SU-DHL-6 (cell line): ENCODE results near the gene TOR1A.

Source experiments
- CTCF ChIP-seq: fragments of 200-600 bp; sonication (generic); IDR thresholded peaks from one replicate; pipeline ENCODE4 v1.5.1; 2017; ENCODE audit warnings: antibody characterized with exemption, mild to moderate bottlenecking, low read length, moderate library complexity; ENCODE audit not compliant: insufficient read depth, poor library complexity, severe bottlenecking
- EZH2phosphoT487 ChIP-seq: fragments of 200-600 bp; sonication (generic), shearing (Covaris generic); conservative IDR thresholded peaks from 2 replicates; pipeline ENCODE4 v1.6.1; 2018; ENCODE audit warnings: mild to moderate bottlenecking, antibody characterized with exemption, low read length, moderate library complexity, mixed read lengths

GRCh38 chr9:129832982-129833381, 9.0 kb upstream of the TOR1A start:
- no peak for TF ChIP-seq CTCF
- no peak for TF ChIP-seq EZH2phosphoT487
